Kidney (tissue), 14 donors: Measurements from ENCODE around the gene NDUFA8. TPM values are rescaled to one million over a fixed set of nuclear protein-coding genes. Genes with fewer than 3 reads are reported as not detected.

Source experiments
- DNase-seq, 5 donors: peaks; one replicate each; pipeline ENCODE4 v3.0.0-alpha.2; 2013 to 2020
- FAIRE-seq: peaks from 2 replicates; lab custom pipeline; 2012; peaks lifted over from hg19 to GRCh38; lab: Jason Lieb, UNC
- H3K27ac ChIP-seq, 2 donors: one replicate each; pipeline ENCODE4 v1.7.0; 2013; ENCODE audit warnings: low read depth in 2 of 2, low read length in 2 of 2, inconsistent platforms in 1 of 2
- H3K27me3 ChIP-seq: one replicate; pipeline ENCODE4 v1.7.1; 2013; ENCODE audit warnings: low read length, inconsistent platforms; ENCODE audit not compliant: control insufficient read depth, insufficient read depth
- H3K36me3 ChIP-seq, 3 donors: one replicate each; pipeline versions ENCODE4 v1.7.0 to v1.7.1; 2013; ENCODE audit warnings: low read length in 3 of 3, control low read depth in 1 of 3, inconsistent platforms in 1 of 3; ENCODE audit not compliant: insufficient read depth in 3 of 3, control insufficient read depth in 2 of 3
- H3K4me1 ChIP-seq, 3 donors: one replicate each; pipeline versions ENCODE4 v1.7.0 to v1.7.1; 2013; ENCODE audit warnings: low read length in 3 of 3, inconsistent platforms in 1 of 3, low read depth in 1 of 3; ENCODE audit not compliant: control insufficient read depth in 2 of 3, insufficient read depth in 2 of 3
- H3K4me3 ChIP-seq, 3 donors: one replicate each; pipeline versions ENCODE4 v1.7.0 to v1.8.1; 2013; ENCODE audit warnings: low read length in 3 of 3, control low read depth in 1 of 3, inconsistent platforms in 1 of 3
- H3K9ac ChIP-seq, 3 donors: one replicate each; pipeline versions ENCODE4 v1.7.0 to v1.7.1; 2013; ENCODE audit warnings: low read length in 3 of 3, control low read depth in 1 of 3, inconsistent platforms in 1 of 3
- H3K9me3 ChIP-seq, 3 donors: one replicate each; pipeline versions ENCODE4 v1.7.0 to v1.7.1; 2013; ENCODE audit warnings: low read length in 3 of 3, control low read depth in 1 of 3, inconsistent platforms in 1 of 3; ENCODE audit not compliant: control insufficient read depth in 2 of 3, insufficient read depth in 1 of 3
- CTCF ChIP-seq: IDR thresholded peaks from 3 replicates; pipeline ENCODE4 v1.5.1; 2012; ENCODE audit warnings: mild to moderate bottlenecking, moderate library complexity, borderline replicate concordance; ENCODE audit not compliant: insufficient read depth; ENCODE audit errors: extremely low read depth
- intact Hi-C: fragments of 100-400 bp; cut with DNase I; formaldehyde crosslinking; loops from one replicate; pipeline ENCODE4 v1.11.1; 2022
- polyA plus RNA-seq: library from polyadenylated mRNA; stranded (reverse); fragments of 350-450 nt; fragmentation: Illumina TruSeq; extraction: RNeasy Lipid Tissue Mini Kit (QIAGEN cat#74804); gene quantifications from one replicate; pipeline ENCODE4 v1.2.3, GENCODE V29; 2014; ENCODE audit warnings: low read depth, low replicate concordance; ENCODE audit not compliant: insufficient read depth
- total RNA-seq: library from RNA; stranded (reverse); fragmentation: NEBNext Ultra II Directional; extraction: Animal tissue kit (Norgen Biotek cat#: 25700); gene quantifications from one replicate; pipeline ENCODE4 v1.2.1, GENCODE V29; 2021
- donor health status: control.
- donor health status: control.
- donor health status: control.
- donor health status: control.
- donor health status: control.
- donor health status: DM: yes; HTN: yes; CAD: no.
- donor health status: Normal renal cell carcinoma (clear cell type).

Gene NDUFA8
- total and polyA plus RNA-seq, 2 donors from 2014 or later: 42.5 to 264 TPM

GRCh38 chr9:122206118-122207046, 46.8 kb upstream of the NDUFA8 start:
- Histone ChIP-seq H3K4me3 (no peak overlapping the region), H3K9ac (no peak overlapping the region), H3K9me3 (no peaks in the 10 kb centered on the region), H3K27ac (no peak overlapping the region), H3K4me1 (no peaks in the 10 kb centered on the region), H3K36me3 (no peaks in the 10 kb centered on the region), H3K27me3 (peaks cover 6% of the 10 kb centered on the region)
- no peak for TF ChIP-seq CTCF
- FAIRE-seq: no peak
- peak in 2 of 5 donors; percentile 32 to 63 for DNase-seq
- intact Hi-C loops: no loop called here

GRCh38 chr9:122205176-122205575, 45.6 kb upstream of the NDUFA8 start:
- Histone ChIP-seq H3K4me3 (no peak overlapping the region), H3K9ac (no peak overlapping the region), H3K27ac (no peak overlapping the region), H3K4me1 (no peaks in the 10 kb centered on the region), H3K9me3 (no peaks in the 10 kb centered on the region), H3K27me3 (peaks cover 4% of the 10 kb centered on the region), H3K36me3 (no peaks in the 10 kb centered on the region)
- TF ChIP-seq CTCF: no peak
- peak in 1 of 5 donors; percentile 18 for DNase-seq
- intact Hi-C loops: no loop called here
- FAIRE-seq: no peak

GRCh38 chr9:122204491-122204890, 44.9 kb upstream of the NDUFA8 start:
- Histone ChIP-seq H3K27me3 (peaks cover 4% of the 10 kb centered on the region), H3K27ac (no peak overlapping the region), H3K4me1 (no peaks in the 10 kb centered on the region), H3K36me3 (no peaks in the 10 kb centered on the region), H3K9ac (no peak overlapping the region), H3K4me3 (no peak overlapping the region), H3K9me3 (no peaks in the 10 kb centered on the region)
- TF ChIP-seq CTCF: no peak
- DNase-seq (no peak), FAIRE-seq (no peak)
- intact Hi-C loops: no loop called here
